Measurements from ENCODE around the gene SLC29A2. TPM values are rescaled to one million over a fixed set of nuclear protein-coding genes. Genes with fewer than 3 reads are reported as not detected.

The SLC29A2 gene
- total RNA-seq, 4 donors from 2014 or later: 1.5 to 5.4 (median 2.4) TPM

DNA sequence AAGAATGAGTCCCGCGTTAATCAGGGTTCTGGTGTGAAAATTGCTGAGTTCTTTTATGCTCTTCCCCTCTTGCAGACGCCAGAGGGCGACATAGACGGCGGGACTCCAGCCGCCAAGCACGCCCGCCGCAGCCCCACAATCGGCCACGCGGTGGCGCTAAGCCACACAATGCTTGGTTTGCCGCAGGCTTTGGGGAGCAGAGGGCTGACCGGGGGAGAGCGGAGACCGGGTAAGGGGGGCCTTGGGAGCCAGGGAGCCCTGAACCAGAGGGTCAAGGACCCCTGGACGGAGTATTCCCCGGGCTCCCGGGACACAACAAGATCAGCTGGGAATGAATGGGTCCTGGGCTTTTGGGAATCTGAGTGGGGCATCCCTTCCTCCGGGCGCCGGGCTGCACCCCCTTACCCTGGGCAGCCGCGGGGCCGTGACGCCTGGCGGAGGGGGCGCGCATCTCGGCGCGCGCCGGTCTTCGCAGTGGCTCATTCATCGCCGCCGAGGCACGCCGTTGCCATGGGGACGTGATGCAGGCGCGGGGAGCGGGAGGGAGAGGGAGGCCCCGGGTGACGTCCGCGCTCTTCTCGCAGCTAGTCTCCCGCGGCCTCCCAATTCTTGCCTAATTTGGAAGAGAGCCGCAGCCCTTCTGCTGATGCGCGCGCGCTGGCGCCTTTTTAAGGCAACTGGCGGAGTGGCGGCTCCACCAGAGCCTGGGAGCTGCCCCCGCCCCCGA is 37.1 kb upstream of the SLC29A2 start:
- DNase-seq (ENCODE audit: low spot score in 2 of 2): peak; percentile 85 to 96
- Histone ChIP-seq H3K27ac (peak overlapping the region in 3 of 4 donors; percentile 40 to 53 (median 43)), H3K36me3 (no peaks in the 10 kb centered on the region), H3K27me3 (peaks cover 0 to 26% of the 10 kb centered on the region in 2 donors), H3K4me1 (peaks cover 0 to 10% (median 4%) of the 10 kb centered on the region in 4 donors), H3K9me3 (no peaks in the 10 kb centered on the region), H3K4me3 (peak overlapping the region; percentile 21 to 50 (median 42))
- TF ChIP-seq EP300 (IDR thresholded peaks at IDR 0.05) (peak; percentile 8 to 47), POLR2A (IDR thresholded peaks at IDR 0.05) (no peak)
- TF ChIP-seq, protein P1, sequence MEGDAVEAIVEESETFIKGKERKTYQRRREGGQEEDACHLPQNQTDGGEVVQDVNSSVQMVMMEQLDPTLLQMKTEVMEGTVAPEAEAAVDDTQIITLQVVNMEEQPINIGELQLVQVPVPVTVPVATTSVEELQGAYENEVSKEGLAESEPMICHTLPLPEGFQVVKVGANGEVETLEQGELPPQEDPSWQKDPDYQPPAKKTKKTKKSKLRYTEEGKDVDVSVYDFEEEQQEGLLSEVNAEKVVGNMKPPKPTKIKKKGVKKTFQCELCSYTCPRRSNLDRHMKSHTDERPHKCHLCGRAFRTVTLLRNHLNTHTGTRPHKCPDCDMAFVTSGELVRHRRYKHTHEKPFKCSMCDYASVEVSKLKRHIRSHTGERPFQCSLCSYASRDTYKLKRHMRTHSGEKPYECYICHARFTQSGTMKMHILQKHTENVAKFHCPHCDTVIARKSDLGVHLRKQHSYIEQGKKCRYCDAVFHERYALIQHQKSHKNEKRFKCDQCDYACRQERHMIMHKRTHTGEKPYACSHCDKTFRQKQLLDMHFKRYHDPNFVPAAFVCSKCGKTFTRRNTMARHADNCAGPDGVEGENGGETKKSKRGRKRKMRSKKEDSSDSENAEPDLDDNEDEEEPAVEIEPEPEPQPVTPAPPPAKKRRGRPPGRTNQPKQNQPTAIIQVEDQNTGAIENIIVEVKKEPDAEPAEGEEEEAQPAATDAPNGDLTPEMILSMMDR (IDR thresholded peaks at IDR 0.05): peak; percentile 98 to 100 (median 100)
- WGBS, 2 donors: 1% methylated on average over 27 to 40 of the region's 63 CpGs

DNA sequence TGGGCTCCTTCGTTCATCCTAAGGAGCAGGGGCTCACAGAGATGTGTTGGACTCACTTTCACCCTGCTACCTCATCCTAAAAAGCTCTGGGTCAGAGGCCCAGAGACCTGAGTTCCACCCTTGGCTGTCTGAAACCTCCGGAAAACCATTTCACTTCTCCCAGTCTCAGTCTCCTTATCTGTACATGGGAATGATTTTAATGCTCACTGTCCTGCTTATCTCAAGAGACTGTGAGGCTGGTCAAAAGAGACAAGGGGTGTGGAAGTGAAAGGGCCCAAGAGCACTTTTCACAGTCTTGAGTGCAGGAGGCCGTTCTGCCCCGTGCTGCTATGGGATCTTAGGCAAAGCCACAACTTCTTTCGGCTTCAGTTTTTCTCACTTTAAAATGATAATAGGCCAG is 36.1 kb upstream of the SLC29A2 start:
- Histone ChIP-seq H3K9me3 (no peaks in the 10 kb centered on the region), H3K36me3 (no peaks in the 10 kb centered on the region), H3K27me3 (peaks cover 0 to 32% of the 10 kb centered on the region in 2 donors), H3K4me1 (peaks cover 0 to 10% (median 4%) of the 10 kb centered on the region in 4 donors), H3K4me3 (no peak overlapping the region), H3K27ac (no peak overlapping the region)
- DNase-seq (ENCODE audit: low spot score in 2 of 2): no peak
- TF ChIP-seq POLR2A (IDR thresholded peaks at IDR 0.05): no peak
- 56 to 76% methylated on average over 4 to 5 of the region's 5 CpGs for WGBS, 2 donors

DNA sequence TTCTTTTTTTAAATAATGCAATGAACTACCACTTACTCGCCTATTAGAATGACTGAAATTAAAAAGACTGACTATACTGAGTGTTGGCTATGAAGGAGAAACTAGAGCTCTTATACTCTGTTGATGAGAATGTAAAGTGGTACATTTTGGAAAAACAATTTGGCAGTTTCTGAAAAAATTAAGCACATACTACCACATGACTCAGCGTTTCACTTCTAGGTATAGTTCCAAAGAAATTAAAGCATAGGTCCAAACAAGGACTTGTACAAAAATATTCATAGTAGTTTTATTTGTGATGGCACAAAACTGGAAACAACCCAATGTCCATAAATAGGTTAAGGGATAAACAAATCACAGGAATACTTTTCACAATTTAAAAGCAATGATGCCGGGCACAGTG is 22.4 kb upstream of the SLC29A2 start:
- Histone ChIP-seq H3K27ac (no peak overlapping the region), H3K9me3 (no peaks in the 10 kb centered on the region), H3K36me3 (no peaks in the 10 kb centered on the region), H3K4me3 (no peak overlapping the region), H3K4me1 (no peaks in the 10 kb centered on the region), H3K27me3 (peaks cover 0 to 20% of the 10 kb centered on the region in 2 donors)
- DNase-seq (ENCODE audit: low spot score in 2 of 2): no peak
- WGBS, 2 donors: 81 to 89% methylated on average over 3 of the region's 3 CpGs
- TF ChIP-seq EP300 (IDR thresholded peaks at IDR 0.05) (no peak), POLR2A (IDR thresholded peaks at IDR 0.05) (no peak)
- TF ChIP-seq, protein P1 (IDR thresholded peaks at IDR 0.05): no peak

DNA sequence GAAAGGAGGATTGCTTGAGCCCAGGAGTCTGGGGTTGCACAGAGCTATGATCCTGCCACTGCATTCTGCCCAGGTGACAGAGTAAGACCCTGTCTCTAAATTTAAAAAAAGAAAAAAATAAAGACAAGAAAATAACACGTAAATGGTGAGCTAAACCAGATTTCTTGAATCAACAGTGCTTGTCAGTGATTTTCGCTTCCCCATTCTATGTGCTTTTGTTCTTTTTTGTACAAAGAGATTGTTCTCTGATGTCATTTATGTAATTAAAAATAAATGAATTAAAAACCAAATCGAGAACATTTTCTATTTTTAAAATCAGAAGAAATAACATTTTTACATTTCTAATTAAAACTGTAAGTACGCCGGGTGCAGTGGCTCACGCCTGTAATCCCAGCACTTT is 19.8 kb upstream of the SLC29A2 start:
- H3K27me3 ChIP-seq: peaks cover 0 to 14% of the 10 kb centered on the region in 2 donors
- TF ChIP-seq POLR2A (IDR thresholded peaks at IDR 0.05): no peak
- no peak for TF ChIP-seq EP300 (IDR thresholded peaks at IDR 0.05)
- TF ChIP-seq, protein P1 (IDR thresholded peaks at IDR 0.05): no peak
- no peak overlapping the region for H3K27ac ChIP-seq
- no peak for DNase-seq (ENCODE audit: low spot score in 2 of 2)
- peaks cover 0 to 3% (median 0%) of the 10 kb centered on the region in 4 donors for H3K4me1 ChIP-seq
- H3K36me3 ChIP-seq: no peaks in the 10 kb centered on the region
- no peaks in the 10 kb centered on the region for H3K9me3 ChIP-seq
- 77 to 79% methylated on average over 6 of the region's 6 CpGs for WGBS, 2 donors
- no peak overlapping the region for H3K4me3 ChIP-seq

DNA sequence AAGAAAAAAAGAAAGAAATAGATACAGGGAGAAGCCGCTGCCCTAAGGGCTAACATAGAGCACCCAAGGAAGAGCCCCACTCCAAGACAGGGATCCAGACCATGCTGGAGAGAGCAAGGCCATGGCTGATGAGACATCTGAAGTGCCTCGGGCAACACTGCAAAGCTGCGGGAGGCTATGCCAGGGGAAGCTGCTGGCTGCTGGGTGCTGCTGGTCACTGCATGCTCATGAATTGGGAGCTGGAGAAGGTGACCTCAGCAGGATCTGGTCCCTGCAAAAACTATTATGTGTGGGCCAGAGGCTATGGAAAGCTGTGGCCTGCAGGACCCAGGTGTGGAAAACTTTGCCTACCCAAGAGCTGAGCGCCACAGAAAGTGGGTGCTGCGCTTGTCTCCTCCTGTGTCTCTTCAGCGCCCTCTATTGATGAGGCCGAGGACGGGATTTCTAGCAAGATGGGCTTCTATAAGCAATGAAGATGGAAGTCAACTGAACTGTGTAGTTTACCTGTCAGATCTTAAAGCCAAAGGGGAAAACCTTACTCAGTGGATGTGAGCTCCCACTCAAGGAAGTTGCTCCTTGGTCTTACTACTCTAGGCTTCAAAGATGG is 17.3 kb upstream of the SLC29A2 start:
- 25 to 38% methylated on average over 8 of the region's 8 CpGs for WGBS, 2 donors
- peak; percentile 32 to 67 for DNase-seq (ENCODE audit: low spot score in 2 of 2)
- no peak overlapping the region for H3K27ac ChIP-seq

More for the DNA sequence above, 17.3 kb upstream of the SLC29A2 start:
- TF ChIP-seq EP300 (IDR thresholded peaks at IDR 0.05): no peak
- TF ChIP-seq, protein P1 (IDR thresholded peaks at IDR 0.05): peak; percentile 30 to 65 (median 41)
- H3K9me3 ChIP-seq: no peaks in the 10 kb centered on the region
- no peak overlapping the region for H3K4me3 ChIP-seq
- peaks cover 0 to 9% (median 0%) of the 10 kb centered on the region in 4 donors for H3K4me1 ChIP-seq
- H3K36me3 ChIP-seq: no peaks in the 10 kb centered on the region
- peaks cover 0 to 16% of the 10 kb centered on the region in 2 donors for H3K27me3 ChIP-seq

Measured in tibial nerve (tissue), 4 donors.